Measurements from ENCODE around the gene OTOF. TPM values are rescaled to one million over a fixed set of nuclear protein-coding genes. Genes with fewer than 3 reads are reported as not detected.

The OTOF gene
- total RNA-seq, 3 donors from 2014 or later, result 0.60 TPM; not detected in 2

DNA sequence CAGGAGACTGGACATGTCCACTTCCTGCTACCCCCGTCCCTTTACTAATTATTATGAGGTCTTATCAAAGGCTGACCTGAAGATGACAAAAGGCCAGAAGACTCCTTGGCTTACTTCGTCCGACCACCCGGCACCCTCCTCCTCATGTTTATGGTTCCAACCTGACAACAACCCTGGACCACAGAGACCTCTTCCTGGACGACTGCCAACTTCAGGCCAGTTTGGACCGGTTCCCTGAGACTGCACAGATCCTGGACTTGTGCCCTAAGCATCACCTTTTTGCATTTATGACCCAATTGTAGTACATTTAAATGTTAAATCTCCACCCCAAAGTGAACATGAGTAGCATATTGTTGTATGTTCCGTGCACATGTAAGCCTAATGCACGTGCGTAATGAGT is 70.4 kb downstream of the OTOF start:
- DNase-seq, result no peak
- no peak for ATAC-seq
- no peaks in the 10 kb centered on the region for H3K4me1 ChIP-seq (ENCODE audit: low read depth)
- intact Hi-C loops (cut with DNase I, micrococcal nuclease), result no loop called here
- H3K4me3 ChIP-seq, result no peak overlapping the region
- no peaks in the 10 kb centered on the region for H3K9me3 ChIP-seq
- no peaks in the 10 kb centered on the region for H3K36me3 ChIP-seq (ENCODE audit: low read depth)
- TF ChIP-seq, protein P1, sequence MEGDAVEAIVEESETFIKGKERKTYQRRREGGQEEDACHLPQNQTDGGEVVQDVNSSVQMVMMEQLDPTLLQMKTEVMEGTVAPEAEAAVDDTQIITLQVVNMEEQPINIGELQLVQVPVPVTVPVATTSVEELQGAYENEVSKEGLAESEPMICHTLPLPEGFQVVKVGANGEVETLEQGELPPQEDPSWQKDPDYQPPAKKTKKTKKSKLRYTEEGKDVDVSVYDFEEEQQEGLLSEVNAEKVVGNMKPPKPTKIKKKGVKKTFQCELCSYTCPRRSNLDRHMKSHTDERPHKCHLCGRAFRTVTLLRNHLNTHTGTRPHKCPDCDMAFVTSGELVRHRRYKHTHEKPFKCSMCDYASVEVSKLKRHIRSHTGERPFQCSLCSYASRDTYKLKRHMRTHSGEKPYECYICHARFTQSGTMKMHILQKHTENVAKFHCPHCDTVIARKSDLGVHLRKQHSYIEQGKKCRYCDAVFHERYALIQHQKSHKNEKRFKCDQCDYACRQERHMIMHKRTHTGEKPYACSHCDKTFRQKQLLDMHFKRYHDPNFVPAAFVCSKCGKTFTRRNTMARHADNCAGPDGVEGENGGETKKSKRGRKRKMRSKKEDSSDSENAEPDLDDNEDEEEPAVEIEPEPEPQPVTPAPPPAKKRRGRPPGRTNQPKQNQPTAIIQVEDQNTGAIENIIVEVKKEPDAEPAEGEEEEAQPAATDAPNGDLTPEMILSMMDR (IDR thresholded peaks at IDR 0.05), result no peak

Other genes starting within 250 kb of the OTOF start
- 100 to 1,000 TPM; 185 to 252 (median 226) TPM for gene HADHA, start 233.5 kb downstream of the OTOF start, total RNA-seq
- 100 to 1,000 TPM; 144 to 186 (median 149) TPM for gene HADHB, start 233.2 kb downstream of the OTOF start, total RNA-seq
- 10 to 100 TPM; 27.4 to 42.6 (median 28.0) TPM for gene SELENOI, start 132.0 kb downstream of the OTOF start, total RNA-seq
- gene ADGRF3, start 131.3 kb downstream of the OTOF start, total RNA-seq, result under 1 TPM; 0.13 to 0.77 (median 0.32) TPM
- not detected for gene DRC1, start 76.2 kb downstream of the OTOF start, total RNA-seq
- gene CIB4, start 163.2 kb upstream of the OTOF start, total RNA-seq, result under 1 TPM in 1 of 3 donors, not detected in 2; 0.60 TPM
- 10 to 100 TPM in 1 of 3 donors, under 1 TPM in 2; 0.64 to 11.0 (median 0.92) TPM for gene KCNK3, start 214.6 kb upstream of the OTOF start, total RNA-seq